ENCODE data around the gene ABCD3.

ABCD3 gene

DNA sequence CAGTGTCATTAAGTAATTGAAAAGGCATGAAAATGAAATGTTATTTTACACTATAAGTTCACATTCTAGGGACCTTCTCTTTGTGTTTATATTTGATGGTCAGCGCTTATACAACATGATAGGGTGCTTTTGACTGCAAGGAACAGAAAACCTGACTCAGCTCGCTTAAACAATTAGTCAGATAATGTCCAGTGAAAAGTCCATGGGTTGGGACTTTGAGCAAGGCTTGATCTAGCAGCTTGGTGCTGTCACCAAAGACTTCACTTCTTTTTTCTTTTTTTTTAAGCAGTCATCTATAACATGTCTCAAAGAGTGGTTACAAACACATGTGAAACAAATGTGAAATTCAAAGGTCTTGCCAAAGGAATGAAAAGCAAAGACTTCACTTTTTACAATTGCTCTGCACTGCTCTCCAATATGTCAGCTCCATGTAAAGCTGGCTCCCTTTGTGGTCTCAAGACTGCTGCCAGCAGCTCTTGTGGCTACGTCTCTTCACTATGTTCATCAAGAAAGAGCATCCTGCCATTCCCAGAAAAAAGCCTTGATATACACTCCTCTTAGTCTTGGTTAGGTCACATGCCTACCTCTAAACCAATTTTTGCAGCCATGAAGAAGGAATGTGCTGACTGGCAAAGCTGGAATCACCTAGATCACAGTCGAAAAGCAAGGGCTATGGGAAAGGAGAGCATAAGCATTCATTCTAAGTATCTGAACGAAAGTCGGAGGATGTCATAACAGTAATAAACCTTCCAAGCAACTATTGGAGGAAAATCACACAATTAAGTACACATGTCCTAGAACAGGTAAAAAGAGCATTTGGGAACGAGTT is 108.2 kb downstream of the ABCD3 start:
- Histone ChIP-seq H3K36me3 (replicated peaks) (peaks cover 2% of the 10 kb centered on the region), H3K4me3 (ENCODE audit: low read depth, low read length) (no peak overlapping the region), H3K27me3 (replicated peaks) (no peaks in the 10 kb centered on the region), H3K27ac (no peak overlapping the region)
- TF ChIP-seq, protein P1, sequence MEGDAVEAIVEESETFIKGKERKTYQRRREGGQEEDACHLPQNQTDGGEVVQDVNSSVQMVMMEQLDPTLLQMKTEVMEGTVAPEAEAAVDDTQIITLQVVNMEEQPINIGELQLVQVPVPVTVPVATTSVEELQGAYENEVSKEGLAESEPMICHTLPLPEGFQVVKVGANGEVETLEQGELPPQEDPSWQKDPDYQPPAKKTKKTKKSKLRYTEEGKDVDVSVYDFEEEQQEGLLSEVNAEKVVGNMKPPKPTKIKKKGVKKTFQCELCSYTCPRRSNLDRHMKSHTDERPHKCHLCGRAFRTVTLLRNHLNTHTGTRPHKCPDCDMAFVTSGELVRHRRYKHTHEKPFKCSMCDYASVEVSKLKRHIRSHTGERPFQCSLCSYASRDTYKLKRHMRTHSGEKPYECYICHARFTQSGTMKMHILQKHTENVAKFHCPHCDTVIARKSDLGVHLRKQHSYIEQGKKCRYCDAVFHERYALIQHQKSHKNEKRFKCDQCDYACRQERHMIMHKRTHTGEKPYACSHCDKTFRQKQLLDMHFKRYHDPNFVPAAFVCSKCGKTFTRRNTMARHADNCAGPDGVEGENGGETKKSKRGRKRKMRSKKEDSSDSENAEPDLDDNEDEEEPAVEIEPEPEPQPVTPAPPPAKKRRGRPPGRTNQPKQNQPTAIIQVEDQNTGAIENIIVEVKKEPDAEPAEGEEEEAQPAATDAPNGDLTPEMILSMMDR (IDR thresholded peaks at IDR 0.05; ENCODE audit: low read depth, low read length, missing control alignments): no peak
- no peak for DNase-seq
- in situ Hi-C loops (cut with HindIII; ENCODE audit: low pct_ligation_motif_present, low sequenced_read_pairs): loop anchor here (25.0 kb wide), 1 partner anchor 261 kb away; no protein-coding TSS in a partner anchor

DNA sequence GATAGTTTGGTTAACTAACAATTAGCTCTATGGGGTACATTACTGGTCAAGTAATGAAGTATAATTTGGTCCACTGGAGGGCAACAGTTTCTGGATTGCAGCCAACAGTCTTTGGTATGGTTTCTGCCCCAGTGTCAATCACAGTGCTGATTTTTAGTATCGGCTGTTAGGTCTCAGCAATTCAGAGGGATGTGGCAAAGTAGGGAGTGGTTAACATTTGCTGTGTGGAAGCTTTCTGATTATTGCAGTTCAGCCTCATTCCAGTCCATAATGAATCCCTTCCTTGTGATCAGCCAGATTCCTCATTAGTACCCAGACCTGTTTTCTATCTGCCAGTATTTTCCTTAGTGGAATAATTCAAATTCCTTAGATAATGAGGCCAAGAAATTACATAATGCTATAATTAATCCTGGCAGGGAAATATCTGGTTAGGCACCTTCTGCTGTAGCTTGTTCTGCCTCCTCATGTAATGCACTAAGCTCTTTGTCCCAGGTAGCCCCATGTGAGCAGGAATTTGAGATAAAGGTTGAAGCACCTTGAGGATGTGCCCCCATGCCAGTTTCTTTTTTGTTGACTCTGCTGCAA is 109.3 kb downstream of the ABCD3 start:
- in situ Hi-C loops (cut with HindIII; ENCODE audit: low pct_ligation_motif_present, low sequenced_read_pairs): loop anchor here (25.0 kb wide), 1 partner anchor 260 kb away; no protein-coding TSS in a partner anchor
- TF ChIP-seq, protein P1 (IDR thresholded peaks at IDR 0.05; ENCODE audit: low read depth, low read length, missing control alignments): no peak
- DNase-seq: peak; percentile 24
- Histone ChIP-seq H3K27me3 (replicated peaks) (no peaks in the 10 kb centered on the region), H3K27ac (no peak overlapping the region), H3K36me3 (replicated peaks) (peaks cover 10% of the 10 kb centered on the region), H3K4me3 (ENCODE audit: low read depth, low read length) (no peak overlapping the region)

DNA sequence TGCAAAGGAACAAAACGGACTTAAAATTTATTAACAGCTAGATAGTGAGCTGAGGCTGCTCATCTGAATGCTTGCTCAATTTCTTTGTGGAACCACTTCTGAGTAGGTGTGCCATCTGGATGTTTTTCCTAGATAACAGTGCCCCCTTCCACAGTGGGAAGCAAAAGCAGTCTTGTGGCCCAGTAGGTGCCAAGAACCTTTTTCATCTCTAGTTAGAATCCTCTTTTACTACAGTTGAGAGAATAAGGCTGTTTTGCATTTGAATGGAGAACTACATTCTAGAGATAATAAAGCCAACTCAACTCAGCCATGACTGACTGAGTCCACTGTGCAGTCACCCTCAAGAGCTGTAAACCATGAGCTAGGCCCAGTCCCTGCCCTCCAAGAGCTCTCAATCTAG is 110.1 kb downstream of the ABCD3 start:
- in situ Hi-C loops (cut with HindIII; ENCODE audit: low pct_ligation_motif_present, low sequenced_read_pairs): loop anchor here (25.0 kb wide), 1 partner anchor 259 kb away; no protein-coding TSS in a partner anchor
- TF ChIP-seq, protein P1 (IDR thresholded peaks at IDR 0.05; ENCODE audit: low read depth, low read length, missing control alignments): no peak
- DNase-seq: no peak
- H3K36me3 ChIP-seq (replicated peaks): peaks cover 17% of the 10 kb centered on the region
- no peak overlapping the region for H3K27ac ChIP-seq
- H3K27me3 ChIP-seq (replicated peaks): no peaks in the 10 kb centered on the region
- H3K4me3 ChIP-seq (ENCODE audit: low read depth, low read length): no peak overlapping the region

DNA sequence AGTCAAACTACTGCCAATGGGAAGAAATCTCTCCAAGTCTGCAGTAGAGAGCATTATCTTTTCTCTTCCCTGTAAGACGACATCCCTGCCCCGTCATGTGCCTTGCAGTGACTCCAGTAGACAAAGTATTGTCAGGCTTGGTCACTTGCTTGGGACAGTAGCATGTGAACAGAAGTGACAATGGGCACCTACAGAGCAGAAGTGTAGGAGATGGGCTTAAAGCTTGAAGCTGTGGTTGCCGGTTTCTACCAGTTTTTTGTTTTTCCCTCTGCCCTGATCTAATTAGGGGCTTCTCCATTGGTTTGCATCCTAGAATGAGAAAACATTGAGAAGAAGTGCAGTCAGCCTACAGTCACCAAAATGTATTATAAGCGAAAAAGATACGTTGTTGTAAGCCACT is 110.6 kb downstream of the ABCD3 start:
- Histone ChIP-seq H3K36me3 (replicated peaks) (peaks cover 17% of the 10 kb centered on the region), H3K27ac (no peak overlapping the region), H3K4me3 (ENCODE audit: low read depth, low read length) (no peak overlapping the region), H3K27me3 (replicated peaks) (no peaks in the 10 kb centered on the region)
- TF ChIP-seq, protein P1 (IDR thresholded peaks at IDR 0.05; ENCODE audit: low read depth, low read length, missing control alignments): no peak
- in situ Hi-C loops (cut with HindIII; ENCODE audit: low pct_ligation_motif_present, low sequenced_read_pairs): loop anchor here (25.0 kb wide), 1 partner anchor 258 kb away; no protein-coding TSS in a partner anchor
- no peak for DNase-seq

DNA sequence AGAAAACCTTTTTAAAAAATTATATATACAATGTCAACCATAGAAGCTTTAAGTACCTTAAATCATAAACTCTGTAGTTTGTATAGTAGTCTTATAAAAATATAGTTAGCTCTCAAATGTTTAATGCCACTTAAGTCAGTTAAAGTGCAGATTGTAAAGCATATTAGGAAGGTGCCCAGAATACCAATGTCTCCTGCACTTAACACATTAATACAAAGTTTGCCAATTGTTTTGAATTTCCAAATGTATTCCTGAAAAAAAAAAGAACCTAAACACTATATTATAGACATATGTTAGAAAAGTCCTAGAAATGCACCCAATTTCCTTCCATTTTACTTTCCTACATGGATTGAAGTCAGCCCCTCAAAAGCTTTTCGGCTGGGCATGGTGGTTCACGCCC is 111.2 kb downstream of the ABCD3 start:
- peaks cover 20% of the 10 kb centered on the region for H3K36me3 ChIP-seq (replicated peaks)
- H3K27me3 ChIP-seq (replicated peaks): no peaks in the 10 kb centered on the region
- in situ Hi-C loops (cut with HindIII; ENCODE audit: low pct_ligation_motif_present, low sequenced_read_pairs): loop anchor here (25.0 kb wide), 1 partner anchor 258 kb away; no protein-coding TSS in a partner anchor
- TF ChIP-seq, protein P1 (IDR thresholded peaks at IDR 0.05; ENCODE audit: low read depth, low read length, missing control alignments): no peak
- no peak for DNase-seq
- H3K27ac ChIP-seq: no peak overlapping the region
- H3K4me3 ChIP-seq (ENCODE audit: low read depth, low read length): no peak overlapping the region

Measured in brain microvascular endothelial cell (primary cell).